Medulla oblongata (tissue), 1 donor: ENCODE data around the gene CAMTA2.

Experiments used
- DNase-seq: peaks from one replicate; pipeline ENCODE4 v3.0.0-alpha.2; 2015; ENCODE audit errors: extremely low spot score

CAMTA2 gene

GRCh38 chr17:4969551-4970173 lies 17.8 kb downstream of the CAMTA2 start:
- no peak for DNase-seq

DNA sequence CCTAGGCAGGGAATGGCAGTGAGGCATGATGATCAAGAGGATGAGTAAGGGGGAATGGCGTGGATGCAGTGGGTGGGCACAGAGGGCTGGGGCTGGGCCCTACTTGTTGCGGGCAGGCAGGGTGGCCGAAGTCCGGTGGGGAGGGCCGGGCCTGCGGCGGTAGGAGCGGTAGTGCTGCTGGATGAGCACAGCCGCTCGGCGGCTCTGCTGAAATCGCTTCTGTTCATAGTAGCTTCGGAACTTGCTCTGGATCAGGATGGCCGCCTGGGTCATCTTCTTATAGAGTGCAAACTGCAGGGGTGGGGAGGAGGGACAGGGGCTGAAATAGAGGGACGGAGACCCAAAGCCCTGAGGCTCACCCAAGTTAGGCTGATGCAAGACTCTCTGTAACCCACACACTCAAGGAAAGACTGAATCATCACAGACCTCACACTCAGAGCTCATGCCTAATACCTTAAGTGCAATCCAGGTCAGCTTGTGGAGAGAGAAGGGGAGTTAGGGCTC lies 18.4 kb downstream of the CAMTA2 start:
- no peak for DNase-seq

DNA sequence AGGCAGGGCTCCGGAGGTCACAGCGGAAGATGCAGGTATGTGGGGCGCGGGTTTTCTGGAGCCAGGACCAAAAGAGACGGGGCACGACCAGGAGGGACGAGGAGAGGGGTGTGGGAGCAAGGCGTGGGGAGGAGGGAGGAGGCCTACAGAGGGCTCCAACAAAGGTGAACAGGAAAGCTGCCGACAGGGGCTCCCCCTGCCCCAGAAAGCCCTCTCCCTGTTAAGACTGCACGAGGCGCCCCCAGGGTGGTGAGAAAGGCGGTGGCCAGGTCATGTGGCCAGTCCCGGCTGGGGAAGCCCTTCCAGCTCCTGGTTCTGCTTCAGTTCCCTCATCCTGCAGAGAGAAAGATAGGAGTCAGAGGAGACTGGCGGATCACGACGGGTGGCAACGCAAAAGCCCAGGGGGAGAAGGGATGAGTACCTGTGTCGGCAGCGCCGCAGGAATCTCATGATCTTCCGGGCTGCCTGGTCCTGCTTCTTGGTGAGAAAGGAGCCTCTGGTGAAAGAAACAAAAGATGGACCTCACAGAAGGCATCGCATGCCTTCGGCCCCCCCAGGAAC lies 18.9 kb downstream of the CAMTA2 start:
- peak; percentile 22 for DNase-seq

- DNase-seq: peak; percentile 98
Measured at GRCh38 chr17:4967539-4968485, 19.7 kb downstream of the CAMTA2 start, which contains the start of gene SPAG7. Gene SPAG7 (minus strand): TSS chr17:4967817. CDS start chr17:4967804, 13 bp downstream.

- DNase-seq: peak; percentile 100
Measured at GRCh38 chr17:4966844-4967538, 20.5 kb downstream of the CAMTA2 start.

DNA sequence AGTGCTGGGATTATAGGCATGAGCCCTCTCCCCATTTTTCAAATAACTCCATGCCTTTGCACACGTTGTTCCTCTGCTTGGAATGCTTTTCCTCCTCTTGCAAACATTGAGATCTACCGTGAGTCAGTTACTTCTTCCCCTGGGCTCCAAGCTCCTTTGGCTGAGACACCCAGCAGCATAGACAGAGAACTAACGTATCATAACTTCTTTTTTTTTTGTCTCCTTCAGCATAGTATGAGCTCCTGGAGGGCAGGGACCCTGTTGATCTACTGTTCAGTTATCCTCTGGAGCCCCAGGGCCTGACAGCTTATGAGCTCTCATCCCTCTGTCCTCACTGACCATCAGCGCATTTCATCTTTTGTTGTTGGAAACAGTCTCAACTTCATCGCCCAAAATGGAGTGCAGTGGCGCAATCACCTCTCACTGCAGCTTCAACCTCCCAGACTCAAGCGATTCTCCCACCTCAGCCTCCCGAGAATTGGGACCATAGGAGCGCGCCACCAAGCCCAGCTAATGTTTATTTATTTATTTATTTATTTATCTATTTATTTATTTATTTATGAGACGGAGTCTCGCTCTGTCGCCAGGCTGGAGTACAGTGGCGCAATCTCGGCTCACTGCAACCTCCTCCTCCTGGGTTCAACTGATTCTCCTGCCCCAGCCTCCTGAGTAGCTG lies 22.0 kb downstream of the CAMTA2 start:
- no peak for DNase-seq

DNA sequence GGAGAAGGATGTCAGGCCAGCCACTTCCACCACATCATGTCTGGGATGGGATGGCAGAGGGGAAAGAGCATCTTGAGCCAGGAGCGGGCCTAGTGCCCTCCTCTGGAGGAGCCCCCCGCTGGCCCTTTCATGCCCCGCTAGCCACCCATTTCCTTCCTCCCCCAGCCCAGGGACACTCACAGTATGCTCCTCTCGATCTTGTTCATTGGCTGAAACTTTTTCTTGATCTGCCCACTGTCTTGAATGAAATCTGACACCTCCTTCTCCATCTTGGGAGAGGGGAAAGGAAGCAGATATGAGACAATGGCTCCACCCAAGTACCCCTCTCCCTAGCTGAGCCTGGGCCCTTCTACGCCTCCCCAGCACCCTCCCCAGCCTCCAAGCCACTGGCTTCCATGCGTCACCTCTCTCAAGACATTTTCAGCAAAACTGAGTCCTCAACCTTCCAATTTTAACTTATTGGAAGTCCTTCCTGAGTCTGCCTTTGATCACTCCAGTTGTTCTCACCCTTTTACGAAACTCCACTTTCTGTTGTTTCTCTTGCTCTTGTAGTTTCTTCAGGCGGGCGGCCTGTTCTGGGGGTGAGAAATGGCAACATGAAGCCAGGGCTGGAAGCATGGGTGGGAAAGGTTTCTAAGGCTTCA lies 27.1 kb downstream of the CAMTA2 start:
- DNase-seq: no peak

DNA sequence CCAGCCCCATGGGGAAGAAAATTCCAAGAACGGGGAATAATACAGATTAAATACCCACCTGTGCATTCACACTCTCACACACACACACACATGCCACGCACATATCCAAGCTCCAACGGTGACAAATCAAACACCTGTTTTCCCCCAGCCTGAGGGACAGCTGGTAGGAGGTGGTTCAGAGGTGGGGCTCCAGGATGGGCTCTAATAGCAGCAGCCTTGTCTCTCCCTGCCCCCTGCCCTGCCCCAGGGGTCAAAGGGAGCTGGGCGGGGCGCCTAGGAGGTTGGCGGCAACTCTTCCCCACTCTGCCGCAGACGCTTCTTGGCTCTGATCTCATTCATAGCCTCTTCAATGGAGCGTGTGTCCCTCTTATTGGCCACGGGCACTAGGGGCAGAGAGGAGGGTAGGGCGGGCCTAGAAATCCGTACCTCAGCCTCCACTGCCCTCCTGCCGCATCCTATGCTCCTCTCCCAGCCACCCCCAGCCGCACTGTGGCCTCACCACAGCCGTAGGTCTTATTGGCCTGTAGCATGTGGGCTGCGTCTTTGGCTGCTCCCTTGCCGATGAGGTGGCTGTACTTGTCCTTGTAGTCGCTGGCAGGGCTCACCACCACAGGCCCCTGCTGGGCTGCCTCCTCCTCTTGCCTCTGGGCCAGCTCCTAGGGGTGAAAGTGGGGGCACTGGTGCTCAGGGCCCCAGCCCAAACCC lies 28.1 kb downstream of the CAMTA2 start:
- DNase-seq: no peak

DNA sequence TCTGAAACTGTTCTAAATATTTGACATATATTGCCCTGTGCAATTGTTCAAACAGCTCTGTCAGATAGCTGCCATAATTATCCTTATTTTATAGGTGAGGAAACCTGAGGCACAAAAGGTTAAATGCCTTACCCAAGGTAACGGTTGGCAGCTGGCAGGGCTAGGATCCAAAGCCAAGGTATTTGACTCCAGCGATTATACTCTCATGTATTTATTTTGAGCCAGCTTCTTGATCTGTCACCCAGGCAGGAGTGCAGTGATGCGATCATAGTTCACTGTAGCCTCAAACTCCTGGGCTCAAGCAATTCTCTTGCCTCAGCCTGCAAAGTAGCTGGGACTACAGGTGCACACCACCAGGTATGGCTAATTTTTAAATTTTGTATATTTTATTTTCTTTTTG lies 29.4 kb downstream of the CAMTA2 start:
- DNase-seq: no peak

DNA sequence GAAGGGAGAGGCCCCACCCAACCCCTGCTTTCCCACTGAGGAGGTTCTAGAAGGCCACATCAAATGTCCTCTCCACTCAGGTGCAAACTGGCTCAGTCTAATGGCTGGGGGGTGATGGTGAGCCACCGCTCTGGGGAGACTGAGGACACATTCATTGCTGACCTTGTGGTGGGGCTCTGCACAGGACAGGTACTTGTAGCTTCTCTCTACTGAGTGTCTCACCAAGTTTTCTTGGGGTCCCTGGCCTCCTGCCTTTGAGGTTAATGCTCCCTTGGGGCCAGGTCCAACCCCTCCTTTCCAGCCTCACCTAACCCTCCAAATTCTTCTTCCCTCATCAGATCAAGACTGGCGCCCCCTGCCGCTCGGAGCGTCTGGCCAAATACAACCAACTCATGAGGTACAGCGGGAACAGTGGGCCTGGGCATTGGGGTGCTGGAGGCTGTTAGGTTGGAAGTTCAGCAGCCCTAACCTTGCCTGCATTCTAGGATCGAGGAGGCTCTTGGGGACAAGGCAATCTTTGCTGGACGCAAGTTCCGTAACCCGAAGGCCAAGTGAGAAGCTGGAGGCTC lies 30.9 kb downstream of the CAMTA2 start:
- DNase-seq: no peak

GRCh38 chr17:4955091-4955490 lies 32.4 kb downstream of the CAMTA2 start:
- DNase-seq: no peak

DNA sequence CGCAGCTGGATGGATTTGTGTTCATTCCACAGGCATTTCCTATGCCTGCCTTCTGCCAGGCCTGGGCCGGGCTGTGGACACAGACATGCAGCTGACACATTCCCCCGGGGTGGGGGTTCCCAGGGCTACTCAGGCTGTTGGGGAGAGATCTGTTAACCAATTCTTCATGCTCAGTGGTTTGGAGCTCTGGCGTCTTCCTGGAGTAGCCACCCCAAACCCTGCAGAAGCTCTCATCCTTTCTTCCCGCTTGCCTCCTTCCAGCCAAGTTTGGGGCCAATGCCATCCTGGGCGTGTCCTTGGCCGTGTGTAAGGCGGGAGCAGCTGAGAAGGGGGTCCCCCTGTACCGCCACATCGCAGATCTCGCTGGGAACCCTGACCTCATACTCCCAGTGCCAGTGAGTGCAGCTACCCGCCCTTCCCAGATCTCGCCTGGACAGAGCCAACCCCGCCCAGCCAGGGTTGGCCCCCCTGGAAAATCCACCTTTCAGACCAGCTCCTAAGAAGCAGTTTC lies 34.0 kb downstream of the CAMTA2 start:
- no peak for DNase-seq

GRCh38 chr17:4951486-4951885 lies 36.0 kb downstream of the CAMTA2 start:
- DNase-seq: no peak

DNA sequence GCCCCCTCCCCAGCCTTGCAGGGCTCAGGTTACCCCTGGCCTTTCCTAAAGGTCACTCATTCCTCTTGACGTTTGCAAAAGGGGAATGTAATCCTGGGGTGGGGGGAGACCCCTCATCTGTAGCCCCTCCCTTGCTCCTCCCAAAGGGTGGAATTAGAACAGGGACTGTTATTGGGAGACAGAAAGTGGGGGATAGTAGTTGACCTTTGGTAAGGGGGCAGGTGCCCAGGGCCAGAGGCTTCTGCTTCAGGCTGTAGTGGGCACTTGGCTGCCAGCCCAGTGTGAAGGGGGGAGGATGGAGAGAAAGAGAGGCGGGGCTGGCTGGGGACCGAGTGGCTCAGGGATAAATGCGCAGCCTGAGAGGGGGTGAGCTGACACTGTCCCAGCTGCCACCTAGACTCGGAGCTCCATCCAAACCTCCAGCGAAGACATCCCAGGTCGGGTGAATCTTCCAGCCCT lies 36.7 kb downstream of the CAMTA2 start, which contains the start of gene ENO3:
Gene ENO3, plus strand, starts transcription at position 374 of the 459 bp plus-strand sequence. CDS start 711 bp downstream, outside the sequence.
- no peak for DNase-seq

DNA sequence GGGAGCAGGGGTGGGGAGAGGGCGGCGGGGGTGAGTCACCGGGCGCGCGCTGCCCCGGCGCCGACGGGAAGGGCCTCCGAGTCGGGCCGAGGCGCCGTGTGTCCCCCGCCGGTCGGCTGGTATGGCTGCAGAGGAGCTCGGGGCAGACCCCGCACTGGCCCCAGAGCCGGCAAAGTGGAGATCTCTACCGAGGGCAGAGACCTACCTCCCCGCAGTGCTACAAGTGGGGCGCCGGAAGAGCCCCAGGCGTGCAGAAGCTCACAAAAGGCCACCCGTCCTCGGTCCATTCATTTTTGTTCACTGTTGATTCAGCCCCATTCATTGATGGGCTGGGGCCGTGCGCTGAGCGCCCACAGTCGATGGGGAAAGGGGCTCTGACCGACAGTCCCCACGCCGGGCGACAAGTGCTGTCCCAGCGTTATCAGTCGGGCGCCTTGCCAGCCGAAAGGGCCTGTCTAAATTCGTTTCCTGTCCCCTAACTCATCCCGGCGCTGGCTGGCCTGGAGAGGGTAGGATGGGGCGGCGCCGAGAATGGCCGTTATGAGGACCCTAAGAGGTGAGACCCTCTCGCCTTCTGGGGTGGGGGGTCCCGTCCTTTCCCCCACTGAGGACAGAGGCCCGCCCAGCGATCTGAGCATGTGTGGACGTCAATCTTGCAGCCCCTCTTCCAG lies 37.3 kb downstream of the CAMTA2 start:
- DNase-seq: no peak

DNA sequence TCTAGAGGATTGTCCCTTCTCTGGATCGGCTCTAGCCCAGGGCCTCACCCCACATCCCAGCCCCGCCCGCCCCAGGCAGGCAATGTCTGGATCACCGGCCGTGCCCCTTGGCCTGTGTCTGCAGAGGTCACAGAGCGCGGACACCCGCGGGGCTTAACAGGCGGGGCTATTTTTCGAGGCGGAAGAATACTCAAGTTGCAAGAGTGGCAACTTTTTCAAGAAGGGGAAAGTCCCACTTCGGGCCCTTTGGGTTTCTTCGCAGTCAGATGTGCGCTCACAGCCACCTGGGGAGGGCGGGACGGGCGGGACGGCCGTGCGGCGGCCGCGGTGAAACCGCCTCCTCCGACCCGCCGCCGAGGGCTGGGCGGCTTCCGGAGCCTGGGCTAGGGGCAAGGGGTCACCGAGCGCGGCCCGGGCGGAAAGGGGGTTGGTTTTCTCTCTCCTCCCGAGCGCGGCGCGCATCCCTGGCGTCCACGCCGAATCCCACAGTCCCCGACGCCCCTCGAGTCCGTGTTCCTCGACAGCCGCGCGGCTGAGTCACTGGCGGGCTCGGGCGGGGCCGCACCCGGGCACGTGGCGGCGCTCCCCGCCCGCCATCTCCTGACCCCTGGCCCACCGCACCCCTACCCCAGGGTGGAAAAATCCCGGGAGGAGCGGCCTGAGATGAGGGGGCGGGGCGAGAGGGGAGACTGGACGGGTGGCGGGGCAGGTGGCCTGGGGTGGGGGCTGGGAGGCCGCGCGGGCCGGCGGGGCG lies 38.0 kb downstream of the CAMTA2 start:
- peak; percentile 50 for DNase-seq

- DNase-seq: peak; percentile 88
Measured at GRCh38 chr17:4948931-4949320, 38.5 kb downstream of the CAMTA2 start.
